Stimulated activated CD4-positive, alpha-beta T cell treated with anti-CD3 and anti-CD28 coated beads, TNF-alpha, amount 100 ng/mL, for 1 hour (primary cell): ENCODE measurements around the gene ELMOD3.
A peak's percentile ranks its signal among the peaks of the same experiment; 100 is the strongest.

Experiments
- DNase-seq, 3 donors: peaks; one replicate each; pipeline ENCODE4 v3.0.0-alpha.2; 2020; ENCODE audit warnings: low read depth in 3 of 3, low spot score in 1 of 3

The ELMOD3 gene

GRCh38 chr2:85422072-85422457 is 67.5 kb downstream of the ELMOD3 start:
- DNase-seq = no peak

- DNase-seq = no peak
Measured at GRCh38 chr2:85423525-85423924, 69.0 kb downstream of the ELMOD3 start.

- no peak for DNase-seq
Measured at GRCh38 chr2:85425588-85425987, 71.0 kb downstream of the ELMOD3 start.

GRCh38 chr2:85427300-85427835 is 72.8 kb downstream of the ELMOD3 start:
- DNase-seq = no peak

- no peak for DNase-seq
Measured at GRCh38 chr2:85428343-85428881, 73.8 kb downstream of the ELMOD3 start.

GRCh38 chr2:85429213-85429923 is 74.8 kb downstream of the ELMOD3 start:
- DNase-seq = no peak

- no peak for DNase-seq
Measured at GRCh38 chr2:85429924-85430289, 75.3 kb downstream of the ELMOD3 start.

- DNase-seq = no peak
Measured at GRCh38 chr2:85430752-85431569, 76.4 kb downstream of the ELMOD3 start.

- no peak for DNase-seq
Measured at GRCh38 chr2:85431570-85432205, 77.1 kb downstream of the ELMOD3 start.

- DNase-seq = no peak
Measured at GRCh38 chr2:85433511-85434089, 79.0 kb downstream of the ELMOD3 start.

GRCh38 chr2:85434696-85435095 is 80.1 kb downstream of the ELMOD3 start:
- DNase-seq = no peak

GRCh38 chr2:85435220-85435958 is 80.8 kb downstream of the ELMOD3 start:
- DNase-seq = no peak

GRCh38 chr2:85435981-85436835 is 81.6 kb downstream of the ELMOD3 start:
- DNase-seq = no peak

- DNase-seq = no peak
Measured at GRCh38 chr2:85436836-85437487, 82.4 kb downstream of the ELMOD3 start.

- peak; percentile 28 to 60 (median 43) for DNase-seq
Measured at GRCh38 chr2:85437488-85438200, 83.1 kb downstream of the ELMOD3 start.

GRCh38 chr2:85438201-85439024 is 83.8 kb downstream of the ELMOD3 start:
- DNase-seq = no peak

GRCh38 chr2:85439025-85439472 is 84.5 kb downstream of the ELMOD3 start:
- no peak for DNase-seq
